ENCODE measurements around the gene FANCE.

Gene FANCE

DNA sequence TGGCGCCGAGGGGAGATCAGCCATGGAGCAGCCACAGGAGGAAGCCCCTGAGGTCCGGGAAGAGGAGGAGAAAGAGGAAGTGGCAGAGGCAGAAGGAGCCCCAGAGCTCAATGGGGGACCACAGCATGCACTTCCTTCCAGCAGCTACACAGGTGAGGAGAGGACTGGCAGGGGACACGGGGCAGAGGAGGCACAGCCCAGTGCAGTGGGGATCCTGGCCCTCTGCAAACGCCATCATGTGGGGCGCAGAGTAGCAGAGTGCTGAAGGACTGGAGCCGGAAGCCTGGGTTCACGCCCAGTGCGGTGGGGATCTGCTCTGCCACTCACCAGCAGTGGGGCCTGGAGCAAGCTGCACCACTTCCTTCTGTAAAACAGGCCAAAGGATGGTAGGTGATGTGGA lies 41.1 kb upstream of the FANCE start:
- TF ChIP-seq, protein P1, sequence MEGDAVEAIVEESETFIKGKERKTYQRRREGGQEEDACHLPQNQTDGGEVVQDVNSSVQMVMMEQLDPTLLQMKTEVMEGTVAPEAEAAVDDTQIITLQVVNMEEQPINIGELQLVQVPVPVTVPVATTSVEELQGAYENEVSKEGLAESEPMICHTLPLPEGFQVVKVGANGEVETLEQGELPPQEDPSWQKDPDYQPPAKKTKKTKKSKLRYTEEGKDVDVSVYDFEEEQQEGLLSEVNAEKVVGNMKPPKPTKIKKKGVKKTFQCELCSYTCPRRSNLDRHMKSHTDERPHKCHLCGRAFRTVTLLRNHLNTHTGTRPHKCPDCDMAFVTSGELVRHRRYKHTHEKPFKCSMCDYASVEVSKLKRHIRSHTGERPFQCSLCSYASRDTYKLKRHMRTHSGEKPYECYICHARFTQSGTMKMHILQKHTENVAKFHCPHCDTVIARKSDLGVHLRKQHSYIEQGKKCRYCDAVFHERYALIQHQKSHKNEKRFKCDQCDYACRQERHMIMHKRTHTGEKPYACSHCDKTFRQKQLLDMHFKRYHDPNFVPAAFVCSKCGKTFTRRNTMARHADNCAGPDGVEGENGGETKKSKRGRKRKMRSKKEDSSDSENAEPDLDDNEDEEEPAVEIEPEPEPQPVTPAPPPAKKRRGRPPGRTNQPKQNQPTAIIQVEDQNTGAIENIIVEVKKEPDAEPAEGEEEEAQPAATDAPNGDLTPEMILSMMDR (IDR thresholded peaks at IDR 0.05; ENCODE audit: insufficient read depth, low read depth, low read length, missing control alignments): no peak
- DNase-seq (ENCODE audit: low read depth): no peak
- no peak overlapping the region for H3K4me3 ChIP-seq (ENCODE audit: low read depth, low read length)

DNA sequence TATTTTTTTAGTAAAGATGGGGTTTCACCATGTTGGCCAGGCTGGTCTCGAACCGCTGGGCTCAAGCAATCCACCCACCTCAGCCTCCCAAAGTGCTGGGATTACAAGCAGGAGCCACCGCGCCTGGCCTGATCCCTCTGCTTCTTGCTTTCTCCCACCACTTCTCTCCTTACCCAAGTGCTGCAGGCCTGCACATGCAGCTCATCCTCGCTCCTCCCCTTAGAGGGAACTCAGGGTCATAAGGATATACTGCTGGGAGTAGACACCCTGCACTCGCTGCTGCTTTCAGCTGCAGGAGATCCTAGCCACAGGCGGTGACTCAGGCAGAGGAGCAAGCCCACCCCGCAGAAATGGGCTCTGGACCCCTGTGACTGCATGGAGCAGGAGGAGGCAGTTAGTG lies 40.0 kb upstream of the FANCE start:
- TF ChIP-seq, protein P1 (IDR thresholded peaks at IDR 0.05; ENCODE audit: insufficient read depth, low read depth, low read length, missing control alignments): no peak

DNA sequence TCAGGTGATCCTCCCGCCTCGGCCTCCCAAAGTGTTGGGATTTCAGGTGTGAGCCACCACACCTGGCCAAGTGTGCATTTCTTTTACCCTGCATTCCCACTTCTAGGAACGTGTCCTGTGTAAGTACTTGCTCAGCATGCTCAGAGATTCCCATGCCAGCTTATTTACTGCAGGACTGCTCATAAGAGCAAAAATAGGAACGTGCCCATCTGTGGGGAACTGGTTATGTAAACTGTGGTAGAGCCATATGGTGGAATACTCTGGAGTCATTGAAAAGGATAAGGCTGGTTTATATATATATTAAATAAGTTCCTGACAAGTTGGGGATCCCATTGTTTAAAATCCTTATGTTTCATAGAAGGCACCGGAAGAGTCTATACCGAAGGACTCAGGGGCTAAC lies 38.2 kb upstream of the FANCE start:
- H3K4me3 ChIP-seq (ENCODE audit: low read depth, low read length): no peak overlapping the region
- no peak for DNase-seq (ENCODE audit: low read depth)
- TF ChIP-seq, protein P1 (IDR thresholded peaks at IDR 0.05; ENCODE audit: insufficient read depth, low read depth, low read length, missing control alignments): no peak

More for the DNA sequence above, 40.0 kb upstream of the FANCE start:
- H3K4me3 ChIP-seq (ENCODE audit: low read depth, low read length): no peak overlapping the region
- DNase-seq (ENCODE audit: low read depth): no peak

DNA sequence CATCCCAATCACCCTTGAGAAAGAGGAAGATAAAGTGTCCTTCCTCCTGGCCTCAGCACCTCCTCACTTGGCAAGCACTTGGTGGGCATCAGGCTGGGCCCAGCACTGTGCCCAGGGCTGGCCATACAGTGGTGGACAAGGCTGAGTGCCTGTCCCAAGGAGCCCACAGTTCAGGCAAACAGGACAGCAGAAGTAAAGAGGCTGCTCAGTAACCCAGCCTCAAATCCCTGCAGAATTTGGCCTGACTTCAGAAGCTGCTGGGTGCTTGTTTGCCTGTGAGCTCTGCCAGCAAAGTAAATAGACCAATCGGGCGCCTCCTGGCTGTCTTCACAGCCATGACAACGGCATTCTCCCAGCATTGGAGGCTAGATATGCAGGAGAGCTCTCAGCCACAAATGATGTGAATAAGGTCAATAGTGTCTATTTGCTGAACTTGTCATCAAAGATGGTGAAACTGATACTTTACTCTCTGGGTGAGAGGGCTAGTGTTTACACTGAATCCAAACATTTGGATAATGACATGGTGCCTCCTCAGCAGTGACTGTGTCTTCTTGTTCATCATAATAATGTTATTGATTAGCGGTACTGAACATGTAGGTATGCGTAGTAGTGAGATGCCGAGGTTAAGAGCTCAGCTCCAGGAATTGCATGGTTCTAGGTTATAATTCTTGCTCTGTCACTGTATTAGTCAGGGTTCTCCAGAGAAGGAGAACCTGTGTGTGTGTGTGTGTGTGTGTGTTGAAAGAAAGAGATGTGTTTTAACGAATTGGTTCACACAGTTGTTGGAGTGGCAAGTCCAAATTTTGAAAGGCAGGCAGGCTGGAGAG lies 36.9 kb upstream of the FANCE start:
- DNase-seq (ENCODE audit: low read depth): peak; percentile 32
- TF ChIP-seq, protein P1 (IDR thresholded peaks at IDR 0.05; ENCODE audit: insufficient read depth, low read depth, low read length, missing control alignments): no peak
- no peak overlapping the region for H3K4me3 ChIP-seq (ENCODE audit: low read depth, low read length)

DNA sequence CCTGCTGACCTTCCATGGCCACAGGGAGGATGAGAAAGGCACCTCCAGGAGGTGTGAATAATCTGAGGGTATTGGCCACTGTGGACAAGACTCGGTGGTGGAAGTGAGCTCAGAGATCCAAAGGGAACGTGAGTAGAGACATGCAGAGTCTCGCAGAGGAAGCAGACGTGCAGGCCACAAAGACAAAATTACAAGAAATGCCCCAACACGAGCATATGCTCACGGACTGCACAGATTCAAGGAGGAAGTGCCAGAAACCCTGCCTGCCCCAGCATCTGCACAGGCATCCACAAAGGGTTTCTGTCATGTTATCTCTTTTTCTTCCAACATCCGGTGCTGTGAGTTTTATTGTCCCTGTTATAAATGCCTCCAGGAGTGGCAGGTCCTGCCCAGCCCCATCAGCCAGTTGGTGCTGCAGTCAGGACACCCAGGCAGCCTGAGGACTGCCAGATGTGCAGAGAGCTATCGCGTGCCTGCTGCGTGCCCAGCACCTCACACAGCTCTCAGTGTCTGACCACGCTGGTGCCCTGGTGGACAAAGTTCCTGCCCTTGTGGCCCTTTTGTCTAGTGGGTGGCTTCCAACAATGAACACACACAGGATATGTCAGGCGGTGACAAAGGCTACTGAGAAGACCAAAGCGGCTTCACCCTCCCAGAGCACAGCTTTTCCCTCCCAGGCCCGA lies 34.0 kb upstream of the FANCE start:
- TF ChIP-seq, protein P1 (IDR thresholded peaks at IDR 0.05; ENCODE audit: insufficient read depth, low read depth, low read length, missing control alignments): no peak
- no peak for DNase-seq (ENCODE audit: low read depth)
- H3K4me3 ChIP-seq (ENCODE audit: low read depth, low read length): no peak overlapping the region

DNA sequence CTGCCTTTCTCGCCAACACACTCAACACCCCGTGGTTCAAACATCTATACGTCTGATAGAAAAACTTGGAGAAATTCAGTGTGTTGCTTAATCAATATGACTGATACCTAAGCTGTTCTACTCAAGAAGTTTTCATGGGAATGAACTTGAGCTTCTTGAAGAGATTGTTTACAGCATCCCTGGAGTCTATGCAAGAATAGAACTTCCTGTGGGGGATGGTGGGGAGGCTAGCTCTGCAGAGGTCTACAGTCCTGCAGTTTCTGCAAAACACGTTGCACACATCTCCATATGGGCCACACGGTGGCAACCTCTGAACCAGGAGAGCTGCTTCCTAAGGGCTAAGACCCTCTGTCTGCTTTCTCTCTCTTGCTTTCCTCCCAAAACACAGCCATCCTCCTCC lies 32.7 kb upstream of the FANCE start:
- no peak overlapping the region for H3K4me3 ChIP-seq (ENCODE audit: low read depth, low read length)
- TF ChIP-seq, protein P1 (IDR thresholded peaks at IDR 0.05; ENCODE audit: insufficient read depth, low read depth, low read length, missing control alignments): no peak
- DNase-seq (ENCODE audit: low read depth): peak; percentile 40

Measured in GM12865 (cell line).